GM18870 (cell line): Measurements from ENCODE around the gene OR6B2.
"Not testable (repeated sequence)": the region's sequence is repeated elsewhere in the genome, so short reads cannot be mapped to it uniquely, and the experiment has no call there.

ENCODE experiments used
- ATAC-seq: cut with Tn5 transposase; IDR thresholded peaks from one replicate; pipeline ENCODE4 v1.9.1; 2021; ENCODE audit warnings: moderate library complexity; ENCODE audit not compliant: unreplicated experiment

The OR6B2 gene

DNA sequence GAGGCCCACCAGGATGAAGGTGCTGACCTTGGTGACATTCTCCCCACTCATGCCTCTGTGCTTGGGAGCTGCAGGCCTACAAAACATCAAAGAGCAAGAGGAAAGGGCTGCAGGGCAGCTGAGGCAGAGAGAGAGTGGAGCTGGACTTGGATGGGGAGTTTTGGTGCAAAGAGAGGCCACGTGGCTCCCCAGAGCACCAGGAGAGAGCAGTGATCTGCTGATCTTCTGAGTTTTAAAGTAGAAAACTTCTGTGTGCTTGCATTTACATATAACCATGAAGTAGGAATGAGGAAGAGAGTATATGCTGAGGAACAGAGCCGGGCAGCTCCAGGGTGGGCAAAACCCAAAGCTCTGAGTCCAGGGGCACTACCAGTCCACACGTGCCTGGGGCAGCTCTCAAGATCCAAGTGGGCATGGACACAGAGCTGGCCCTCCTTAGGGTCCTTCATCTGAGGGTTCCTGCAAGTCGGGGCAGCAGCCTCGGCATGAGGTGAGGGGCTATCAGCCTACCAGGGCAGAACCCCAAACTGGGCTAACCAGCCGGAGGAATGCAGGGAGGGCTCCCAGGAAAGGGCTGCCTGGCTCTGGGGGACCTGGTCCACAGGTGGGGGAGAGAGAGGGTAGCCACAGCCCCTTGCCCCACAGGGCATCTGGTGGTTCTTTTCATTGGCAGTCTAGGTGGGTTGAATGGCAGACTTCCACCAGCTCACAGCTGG, at the start of gene OR6B2:
Gene OR6B2 (minus strand): TSS at position 51 of the 716 bp plus-strand sequence. CDS start 0 bp downstream, at position 51.
- ATAC-seq, result no peak

DNA sequence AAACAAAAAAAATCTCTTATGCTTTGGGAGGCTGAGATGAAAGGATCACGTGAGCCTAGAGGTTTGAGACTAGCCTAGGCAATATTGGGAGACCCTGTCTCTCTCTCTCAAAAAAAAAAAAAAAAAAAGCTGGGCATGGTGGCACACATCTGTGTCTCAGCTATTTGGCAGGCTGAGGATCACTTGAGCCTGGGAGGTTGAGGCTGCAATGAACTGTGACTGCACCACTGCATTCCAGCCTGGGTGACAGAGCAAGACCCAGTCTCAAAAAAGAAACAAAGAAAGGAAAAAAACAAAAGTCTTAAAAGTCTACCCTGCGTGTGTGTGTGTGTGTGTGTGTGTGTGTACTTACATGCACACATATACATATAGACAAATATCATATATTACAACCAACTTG, 48.4 kb upstream of the OR6B2 start:
- no peak for ATAC-seq

DNA sequence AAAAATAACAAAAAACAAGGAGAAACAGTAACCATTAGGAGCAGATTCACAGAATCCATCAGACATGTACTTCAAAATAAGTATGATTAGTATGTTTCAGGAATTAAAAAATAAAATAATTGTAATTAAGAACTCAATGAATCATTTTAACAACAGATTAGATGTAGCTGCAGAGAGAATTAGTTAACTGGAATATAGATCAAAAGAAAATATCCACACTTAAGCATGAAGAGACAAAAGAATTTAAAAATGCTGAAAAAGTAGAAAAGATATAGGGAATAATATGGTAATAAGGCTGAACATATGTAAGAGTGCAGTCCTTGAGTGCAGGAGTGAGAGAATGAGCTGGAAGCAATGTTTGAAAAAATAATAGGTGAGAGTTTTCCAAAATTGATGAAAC, 47.2 kb upstream of the OR6B2 start:
- ATAC-seq, result no peak

DNA sequence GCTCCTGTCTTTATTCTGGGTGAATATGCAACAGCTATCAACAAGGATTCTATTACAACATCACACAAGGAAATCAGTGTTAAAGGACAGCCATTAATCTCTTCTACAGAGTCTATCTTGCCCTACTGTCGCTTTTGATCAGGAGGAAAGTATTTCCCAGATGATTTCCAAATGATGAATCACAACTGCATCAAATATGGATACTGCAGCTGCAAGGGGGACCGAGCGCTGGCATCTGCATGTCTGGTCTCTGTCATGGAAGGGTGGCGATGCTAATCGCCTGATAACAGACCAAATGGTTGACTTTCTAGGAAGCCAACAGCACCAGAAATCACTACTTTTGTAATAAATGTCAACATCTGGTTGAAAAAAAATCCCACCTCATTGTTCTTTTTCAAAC, 44.3 kb upstream of the OR6B2 start:
- no peak for ATAC-seq

DNA sequence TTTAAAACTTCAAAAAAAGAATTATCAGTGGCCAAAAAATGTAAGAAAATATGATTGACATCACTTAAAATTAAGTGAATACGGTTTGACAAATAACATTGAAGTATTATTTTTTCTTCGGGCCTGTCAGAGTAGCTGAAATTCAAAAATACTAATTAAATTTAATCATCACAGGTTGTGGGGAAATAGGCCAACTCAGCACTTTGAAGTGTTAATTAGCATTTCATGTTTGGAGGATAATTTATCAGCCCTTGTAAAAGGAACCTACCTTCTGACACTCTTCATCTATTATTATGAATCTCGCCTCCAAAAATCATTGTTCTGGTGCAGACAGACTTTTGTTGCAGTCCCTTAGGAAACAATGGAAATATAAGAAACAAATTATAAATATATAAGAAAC, 40.7 kb upstream of the OR6B2 start:
- no peak for ATAC-seq

DNA sequence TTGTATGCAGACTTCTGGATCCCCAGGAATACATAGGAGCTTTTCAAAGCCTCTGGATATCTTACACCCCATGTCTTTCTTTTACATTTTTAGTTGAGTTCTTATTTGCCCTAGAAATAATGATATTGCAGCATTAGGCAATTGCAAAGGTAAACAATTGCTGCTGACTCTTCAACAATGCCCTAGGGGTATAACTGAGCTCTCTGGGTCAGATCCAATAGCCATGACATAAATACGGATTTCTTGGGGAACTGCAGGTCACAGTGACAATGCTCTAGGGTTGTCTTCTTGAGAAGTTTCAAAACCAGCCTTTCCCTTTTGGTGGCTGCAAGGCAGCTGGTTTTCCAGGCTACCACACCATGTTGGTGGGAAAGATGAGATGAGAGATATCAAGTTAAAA, 39.6 kb upstream of the OR6B2 start:
- ATAC-seq, result no peak

DNA sequence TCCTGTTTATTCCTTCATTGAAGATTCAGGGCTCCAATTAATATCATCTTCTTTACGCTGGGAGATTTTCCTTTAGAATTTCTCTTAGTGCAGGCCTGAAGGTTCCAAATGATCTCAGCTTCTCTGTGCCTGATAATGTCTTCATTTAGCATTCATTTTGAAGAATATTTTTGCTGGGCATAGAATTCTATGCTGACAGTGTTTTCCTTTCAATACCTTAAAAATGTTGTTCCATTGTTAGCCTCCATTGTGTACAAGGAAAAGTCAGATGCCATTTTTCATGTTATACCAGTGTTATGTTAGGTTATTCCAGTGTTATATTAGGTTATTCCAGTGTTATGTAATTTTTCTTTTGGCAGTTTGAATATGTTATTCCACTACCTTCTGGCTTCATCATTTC, 38.0 kb upstream of the OR6B2 start:
- no peak for ATAC-seq

DNA sequence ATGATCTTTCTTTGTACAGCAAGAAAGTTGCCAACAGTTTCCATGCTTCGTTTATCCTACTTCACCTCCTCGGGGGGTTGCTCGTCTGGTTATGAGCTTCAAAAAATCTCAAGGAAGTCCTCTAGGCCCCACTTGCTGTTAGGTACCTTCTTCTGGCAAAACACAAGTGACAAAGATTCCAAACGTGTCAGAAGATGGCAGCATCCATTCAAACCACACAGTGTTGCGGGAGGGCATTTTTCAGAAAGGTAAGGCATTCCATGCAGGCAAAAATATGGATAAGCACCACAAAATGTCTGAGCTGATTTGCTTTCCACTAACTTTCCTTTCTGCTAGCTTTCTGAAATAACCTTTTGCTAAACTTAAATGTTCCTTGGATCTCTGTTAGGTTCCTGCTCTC, 36.3 kb upstream of the OR6B2 start:
- ATAC-seq, result no peak

DNA sequence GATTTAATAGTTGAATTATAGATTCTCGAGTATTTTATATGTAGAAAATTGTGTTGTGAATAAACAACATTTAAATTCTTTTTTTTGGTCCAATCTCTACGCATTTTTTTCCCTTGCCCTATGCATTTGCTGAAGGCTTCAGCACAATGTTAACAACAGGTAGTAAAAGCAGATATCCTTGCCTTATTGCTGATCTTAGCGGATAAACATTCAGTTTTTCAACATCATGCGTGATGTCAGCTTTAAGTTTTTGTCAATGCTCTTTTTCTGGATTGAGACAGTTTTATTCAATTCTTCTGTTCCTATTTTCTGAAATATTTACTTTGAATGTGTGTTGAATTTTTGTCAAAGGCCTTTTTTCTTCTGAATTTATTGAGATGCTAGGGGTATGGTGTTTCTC, 34.7 kb upstream of the OR6B2 start:
- no peak for ATAC-seq

DNA sequence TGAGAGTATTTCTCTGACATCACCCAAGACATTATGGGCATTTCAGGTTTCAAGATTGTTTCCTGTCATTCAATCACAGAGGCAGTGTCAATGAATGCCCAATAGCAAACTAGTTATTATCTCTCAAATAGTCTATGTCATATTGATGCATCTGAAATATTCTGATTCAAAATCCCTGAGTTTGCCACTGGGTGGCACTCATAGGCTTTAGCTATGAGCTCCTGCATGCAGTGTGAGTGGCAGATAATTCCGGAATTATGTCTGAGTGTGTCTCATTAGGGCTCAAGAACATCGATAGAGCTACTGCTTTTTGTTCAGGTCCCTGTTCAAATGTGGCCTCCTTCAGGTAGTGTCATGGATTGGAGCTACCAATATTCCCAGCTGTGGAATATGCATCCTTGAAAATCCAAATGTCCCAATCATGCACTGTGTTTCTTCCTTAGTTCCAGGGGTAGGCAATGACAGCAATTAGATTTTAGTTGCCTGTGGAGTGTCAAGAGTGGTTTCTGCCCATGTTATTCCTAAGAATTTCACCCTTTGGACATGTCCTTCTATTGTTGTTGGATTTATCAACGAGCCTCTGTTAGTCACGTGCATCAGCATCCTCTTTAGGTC, 30.9 kb upstream of the OR6B2 start:
- no peak for ATAC-seq

DNA sequence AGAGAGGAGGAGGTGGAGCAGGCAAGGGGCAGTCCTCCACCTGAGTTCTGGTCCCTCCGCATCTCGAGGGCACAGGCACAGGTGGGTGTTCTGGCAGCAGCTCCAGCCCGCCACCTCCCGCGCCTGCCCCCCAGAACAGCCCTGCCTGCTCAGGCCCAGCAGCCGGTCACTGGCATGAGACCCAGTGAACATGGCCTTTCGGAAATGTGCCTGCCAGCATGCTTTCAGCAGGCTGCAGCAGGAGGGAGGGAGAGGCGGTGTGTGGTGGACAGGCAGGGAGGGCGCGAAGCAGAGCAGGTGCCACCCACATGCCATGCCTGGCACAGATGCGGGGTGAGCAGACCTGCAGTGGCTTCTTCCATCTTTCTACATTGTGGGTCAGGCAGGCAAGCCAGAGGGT, 26.4 kb upstream of the OR6B2 start:
- no peak for ATAC-seq

DNA sequence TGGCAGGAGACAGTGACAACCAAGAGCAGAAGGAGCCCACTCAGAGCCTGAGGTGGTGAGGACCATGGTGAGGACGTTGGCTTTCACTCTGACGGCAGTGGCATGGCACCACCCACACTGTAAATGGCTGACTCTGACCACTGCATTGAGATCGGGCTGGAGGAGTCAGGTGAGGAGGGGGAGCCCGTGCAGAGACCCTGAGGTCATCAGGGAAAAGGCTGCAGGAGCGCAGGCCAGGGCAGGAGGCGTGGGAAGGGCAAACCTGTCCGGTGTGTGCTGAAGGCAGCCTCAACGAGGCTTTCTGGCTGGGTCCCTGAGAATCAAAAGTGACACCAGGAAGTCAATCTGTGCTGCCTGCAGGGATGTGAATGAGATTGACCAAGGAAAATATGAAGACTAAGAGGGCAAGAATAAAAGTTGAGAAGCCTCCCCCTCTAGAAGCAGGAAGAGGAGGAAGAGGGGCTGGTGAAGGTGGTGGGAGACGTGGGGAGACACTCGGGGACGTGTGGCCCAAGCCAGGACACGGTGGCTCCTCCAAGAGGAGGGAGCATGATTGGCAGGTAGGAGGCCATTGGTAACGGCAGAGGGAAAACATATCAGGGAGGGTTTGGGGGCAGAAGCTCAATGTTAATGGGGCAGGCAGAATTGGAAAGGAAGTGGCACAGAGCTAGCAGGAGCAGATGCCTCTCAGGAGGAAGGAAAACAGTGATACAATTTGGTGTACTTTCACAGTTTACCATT, 25.1 kb upstream of the OR6B2 start:
- ATAC-seq, result no peak

DNA sequence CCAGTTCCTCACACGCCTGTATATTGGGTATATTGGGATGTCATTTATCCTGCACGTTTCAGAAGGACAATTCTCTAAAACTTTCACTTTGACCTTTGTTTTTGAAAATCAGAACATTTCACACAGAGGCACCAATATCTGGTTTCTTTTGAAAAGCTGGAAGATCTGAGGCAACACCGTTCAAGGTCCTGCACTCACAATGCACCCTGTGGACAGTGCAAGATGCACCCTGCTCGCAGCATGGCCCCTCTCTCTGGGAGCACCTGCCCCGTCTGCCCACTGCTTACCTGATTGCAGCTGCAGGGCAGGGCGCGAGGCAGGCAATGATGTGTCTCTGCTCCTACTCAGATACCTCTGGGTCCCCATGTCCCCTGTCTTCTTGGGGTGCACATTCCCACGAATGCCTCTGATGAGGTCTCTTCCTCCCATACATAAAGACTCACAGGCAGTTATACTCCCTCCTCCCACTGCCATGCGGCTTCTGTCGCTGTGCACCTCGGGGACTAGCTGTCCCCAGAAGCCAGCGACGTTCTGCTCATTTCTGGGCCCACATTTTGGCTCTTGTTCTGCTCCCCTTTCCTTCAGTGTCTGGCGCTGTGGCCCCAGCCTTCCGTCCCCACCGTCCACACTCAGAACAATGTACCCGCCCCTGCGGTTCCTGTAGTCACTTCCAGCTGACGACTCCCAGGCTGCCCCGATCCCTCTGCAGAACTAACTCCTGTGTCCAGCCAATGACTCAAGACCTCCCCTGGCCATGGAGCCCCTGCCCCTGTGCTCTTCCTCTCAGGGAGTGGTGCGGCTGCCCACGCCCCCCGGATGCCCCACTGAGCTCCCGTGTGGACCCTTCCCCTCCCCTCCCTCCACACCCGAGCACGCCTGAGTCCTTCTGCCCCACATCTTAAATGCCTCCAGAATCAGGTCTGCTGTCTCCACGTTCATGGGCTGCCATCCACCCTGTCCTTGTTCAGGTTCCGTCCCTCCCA, 23.2 kb upstream of the OR6B2 start, which contains the start of gene OR6B3:
Gene OR6B3 (minus strand): TSS at position 349 of the 983 bp plus-strand sequence.
- no peak for ATAC-seq

DNA sequence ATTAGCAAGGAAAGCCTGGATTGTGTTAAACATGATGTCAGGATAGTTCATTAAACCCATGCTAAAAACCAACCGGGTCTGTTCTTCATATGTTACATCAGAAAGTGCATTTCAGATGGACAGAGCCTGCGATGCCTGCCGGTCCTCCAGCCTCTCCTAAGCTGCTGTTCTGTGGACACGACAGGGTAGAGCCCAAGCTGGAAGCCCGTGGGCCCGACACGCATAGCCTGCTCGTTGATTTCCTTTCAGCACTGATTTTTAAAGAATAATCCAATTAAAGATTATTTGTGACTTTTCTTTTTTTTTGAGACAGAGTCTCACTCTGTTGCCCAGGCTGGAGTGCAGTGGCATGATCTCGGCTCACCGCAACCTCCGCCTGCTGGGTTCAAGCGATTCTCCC, 22.3 kb upstream of the OR6B2 start:
- no peak for ATAC-seq

DNA sequence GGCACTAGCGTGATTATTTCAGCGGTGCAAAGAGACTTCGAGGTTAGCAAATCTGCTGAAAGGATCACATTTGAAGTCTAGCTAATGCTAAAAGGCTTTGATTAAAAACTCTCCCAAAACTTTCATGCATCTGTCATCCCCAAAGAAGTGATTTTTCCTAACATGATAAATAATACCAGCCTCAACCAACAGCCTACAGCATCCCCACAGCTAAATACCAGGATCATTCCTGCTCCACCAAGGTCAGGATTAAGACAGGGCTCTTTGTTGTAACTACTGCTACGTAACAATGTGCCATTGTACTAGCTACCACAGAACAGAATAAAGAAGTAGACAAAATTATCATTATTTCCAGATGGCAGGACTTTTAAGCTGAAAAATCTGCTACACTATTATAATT, 21.5 kb upstream of the OR6B2 start:
- ATAC-seq, result no peak

DNA sequence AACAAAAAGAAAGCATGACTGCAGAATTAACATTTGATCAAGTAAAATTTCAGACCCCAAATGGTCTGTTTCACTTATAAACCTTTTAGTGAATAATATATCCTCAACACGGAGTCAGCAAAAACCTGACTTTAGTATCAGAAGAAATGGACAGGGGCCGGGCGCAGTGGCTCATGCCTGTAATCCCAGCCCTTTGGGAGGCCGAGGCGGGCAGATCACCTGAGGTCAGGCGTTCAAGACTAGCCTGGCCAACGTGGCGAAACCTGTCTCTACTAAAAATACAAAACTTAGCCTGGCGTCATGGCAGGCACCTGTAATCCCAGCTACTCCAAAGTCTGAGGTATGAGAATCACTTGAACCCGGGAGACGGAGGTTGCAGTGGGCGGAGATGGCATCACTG, 20.0 kb upstream of the OR6B2 start:
- ATAC-seq, result no peak

DNA sequence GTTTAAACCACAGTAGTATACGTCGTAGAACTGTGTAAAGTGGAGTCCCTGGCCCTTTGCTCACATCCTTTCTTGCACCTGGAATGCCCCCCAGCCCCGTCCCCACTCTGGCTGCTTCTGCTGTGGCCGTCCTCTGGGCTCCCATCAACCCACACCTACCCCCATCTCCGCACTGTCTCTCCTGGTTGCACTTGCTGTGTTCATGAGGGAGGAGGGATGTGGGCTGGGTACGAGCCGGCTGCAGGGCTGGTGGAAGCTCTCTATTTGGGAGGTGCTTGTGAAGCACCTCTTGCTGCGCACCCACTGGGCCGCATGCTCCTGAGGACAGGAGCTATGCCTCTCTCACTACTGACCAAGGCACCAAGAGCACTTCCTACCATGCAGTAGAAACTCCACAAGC, 18.0 kb upstream of the OR6B2 start:
- no peak for ATAC-seq

DNA sequence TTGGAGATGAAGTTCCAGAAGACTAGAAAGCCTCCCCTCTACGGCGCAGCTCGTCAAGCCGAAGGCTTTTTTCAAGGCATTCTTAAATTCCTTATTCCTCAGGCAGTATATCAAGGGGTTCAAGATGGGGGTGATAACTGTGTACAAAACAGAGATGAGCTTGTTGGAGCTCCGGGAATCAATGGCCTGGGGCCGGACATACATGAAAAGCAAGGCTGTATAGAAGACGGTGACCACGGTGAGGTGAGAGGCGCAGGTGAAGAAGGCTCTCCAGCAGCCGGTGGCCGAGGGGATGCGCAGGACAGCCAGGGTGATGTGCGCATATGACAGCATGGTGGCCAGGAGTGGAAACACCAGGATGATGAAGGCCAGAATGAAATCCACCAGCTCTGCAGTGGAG, 14.9 kb upstream of the OR6B2 start:
- no peak for ATAC-seq

DNA sequence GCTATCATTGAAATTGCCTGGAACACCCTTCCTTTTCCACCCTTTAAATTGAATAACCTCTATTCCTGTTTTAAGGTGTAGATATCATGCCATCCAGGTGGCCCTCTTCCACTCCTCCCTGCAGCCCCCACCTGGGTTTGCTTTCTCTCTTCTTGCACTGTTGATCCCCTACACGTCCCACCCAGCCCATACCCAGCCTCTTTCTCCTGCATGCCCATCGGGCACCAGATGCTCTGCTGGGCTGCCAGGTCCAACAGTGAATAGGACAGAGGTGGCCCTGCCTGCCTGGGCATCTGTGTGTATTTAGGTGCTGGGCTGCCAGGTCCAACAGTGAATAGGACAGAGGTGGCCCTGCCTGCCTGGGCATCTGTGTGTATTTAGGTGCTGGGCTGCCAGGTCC, 13.9 kb upstream of the OR6B2 start:
- not testable (repeated sequence) for ATAC-seq

DNA sequence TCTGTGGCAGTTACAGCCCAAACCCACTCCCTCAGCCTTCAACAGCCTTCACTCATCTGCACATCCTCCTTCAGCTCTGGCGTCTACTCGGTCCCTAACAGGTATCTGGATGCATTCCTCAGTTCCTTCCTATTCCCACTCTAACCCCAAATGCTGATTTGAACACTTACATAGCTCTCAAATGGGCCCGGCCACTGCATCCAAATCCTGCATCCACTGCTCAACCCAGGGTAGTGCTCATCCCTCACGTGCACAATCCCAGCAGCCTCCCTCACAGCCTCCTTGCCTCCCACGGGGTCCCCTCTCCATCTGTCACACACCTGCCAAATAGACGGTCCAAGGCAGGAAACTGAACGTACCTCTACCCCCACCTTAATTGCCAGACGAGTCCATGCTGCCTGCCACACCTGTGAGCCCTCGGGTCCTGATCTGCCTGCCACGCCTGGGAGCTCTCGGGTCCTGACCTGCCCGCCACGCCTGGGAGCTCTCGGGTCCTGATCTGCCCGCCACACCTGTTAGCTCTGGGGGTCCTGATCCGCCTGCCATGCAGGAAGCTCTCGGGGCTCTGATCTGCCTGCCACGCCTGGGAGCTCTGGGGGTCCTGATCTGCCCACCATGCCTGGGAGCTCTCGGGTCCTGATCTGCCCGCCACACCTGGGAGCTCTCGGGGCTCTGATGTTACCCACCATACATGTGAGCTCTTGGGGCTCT, 13.2 kb upstream of the OR6B2 start:
- ATAC-seq, result no peak
